Nephron (organoid): ENCODE results near the gene CMTM8.

ENCODE experiments used
- H3K27ac Mint-ChIP-seq, 3 experiments: 2 replicates each; pipeline ENCODE4 v1.8.0; 2020; ENCODE audit warnings: mixed read lengths in 3 of 3, mild to moderate bottlenecking in 2 of 3, moderate library complexity in 1 of 3
- H3K27me3 Mint-ChIP-seq: 2 replicates; pipeline ENCODE4 v1.8.0; 2021; ENCODE audit warnings: low read depth, mild to moderate bottlenecking, moderate library complexity, mixed read lengths
- H3K36me3 Mint-ChIP-seq: 2 replicates; pipeline ENCODE4 v1.8.0; 2020; ENCODE audit warnings: low read depth, mixed read lengths
- H3K4me1 Mint-ChIP-seq: 2 replicates; pipeline ENCODE4 v1.8.0; 2020; ENCODE audit warnings: mixed read lengths
- H3K4me3 Mint-ChIP-seq, 3 experiments: 2 replicates each; pipeline ENCODE4 v1.8.0; 2020; ENCODE audit warnings: mild to moderate bottlenecking in 3 of 3, mixed read lengths in 3 of 3, moderate library complexity in 2 of 3
- H3K9me3 Mint-ChIP-seq: 2 replicates; pipeline ENCODE4 v1.8.0; 2020; ENCODE audit warnings: mixed read lengths
- TF ChIP-seq, protein P1 (sequence below), 3 experiments: fragments of 200-600 bp; sonication (generic); IDR thresholded peaks; one replicate each; pipeline ENCODE4 v1.5.0; 2021; ENCODE audit warnings: antibody characterized with exemption in 3 of 3; ENCODE audit not compliant: unreplicated experiment in 3 of 3

CMTM8 gene

DNA sequence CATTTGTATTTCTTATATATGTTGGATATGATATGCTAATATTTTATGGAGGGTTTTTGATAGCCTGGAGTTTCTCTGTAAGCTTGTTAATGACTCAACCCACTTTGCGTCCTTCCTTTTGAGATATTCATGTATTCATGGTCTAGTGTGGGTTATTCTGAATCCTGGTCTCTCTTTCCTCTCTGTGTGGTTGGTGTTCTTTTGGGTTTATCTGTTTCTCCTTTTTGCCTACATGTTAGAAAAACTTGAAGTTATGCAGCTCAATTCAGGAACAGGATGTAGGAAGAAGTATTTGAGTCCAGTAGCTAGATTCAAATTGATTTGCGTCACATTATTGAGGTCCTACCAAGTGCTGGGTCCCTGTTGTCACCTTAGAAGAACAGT, 181.3 kb downstream of the CMTM8 start:
- Mint-ChIP-seq H3K4me1 (peaks cover 52% of the 10 kb centered on the region), H3K4me3 (no peak overlapping the region), H3K9me3 (peaks cover 9% of the 10 kb centered on the region), H3K27me3 (peaks cover 8% of the 10 kb centered on the region), H3K27ac (peak overlapping the region; percentile 80 to 96 (median 94)), H3K36me3 (peaks cover 17% of the 10 kb centered on the region)
- TF ChIP-seq, protein P1, sequence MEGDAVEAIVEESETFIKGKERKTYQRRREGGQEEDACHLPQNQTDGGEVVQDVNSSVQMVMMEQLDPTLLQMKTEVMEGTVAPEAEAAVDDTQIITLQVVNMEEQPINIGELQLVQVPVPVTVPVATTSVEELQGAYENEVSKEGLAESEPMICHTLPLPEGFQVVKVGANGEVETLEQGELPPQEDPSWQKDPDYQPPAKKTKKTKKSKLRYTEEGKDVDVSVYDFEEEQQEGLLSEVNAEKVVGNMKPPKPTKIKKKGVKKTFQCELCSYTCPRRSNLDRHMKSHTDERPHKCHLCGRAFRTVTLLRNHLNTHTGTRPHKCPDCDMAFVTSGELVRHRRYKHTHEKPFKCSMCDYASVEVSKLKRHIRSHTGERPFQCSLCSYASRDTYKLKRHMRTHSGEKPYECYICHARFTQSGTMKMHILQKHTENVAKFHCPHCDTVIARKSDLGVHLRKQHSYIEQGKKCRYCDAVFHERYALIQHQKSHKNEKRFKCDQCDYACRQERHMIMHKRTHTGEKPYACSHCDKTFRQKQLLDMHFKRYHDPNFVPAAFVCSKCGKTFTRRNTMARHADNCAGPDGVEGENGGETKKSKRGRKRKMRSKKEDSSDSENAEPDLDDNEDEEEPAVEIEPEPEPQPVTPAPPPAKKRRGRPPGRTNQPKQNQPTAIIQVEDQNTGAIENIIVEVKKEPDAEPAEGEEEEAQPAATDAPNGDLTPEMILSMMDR (IDR thresholded peaks at IDR 0.05; ENCODE audit: unreplicated experiment in 3 of 3), result no peak
